Epithelial cell of esophagus (primary cell): Measurements from ENCODE around the gene LCE3E.
"Not testable (repeated sequence)": the region's sequence is repeated elsewhere in the genome, so short reads cannot be mapped to it uniquely, and the experiment has no call there.

Source experiments
- DNase-seq: peaks from one replicate; pipeline ENCODE4 v3.0.0; 2010; ENCODE audit warnings: low read depth
- H3K4me3 ChIP-seq: 2 replicates; pipeline ENCODE4 v1.5.1; 2011; ENCODE audit warnings: mild to moderate bottlenecking, low read length, control low read depth
- TF ChIP-seq, protein P1 (sequence below): IDR thresholded peaks from 2 replicates; pipeline ENCODE4 v1.5.1; 2011; ENCODE audit warnings: low read depth, mild to moderate bottlenecking, low read length, control low read depth, inconsistent platforms; ENCODE audit not compliant: insufficient read depth; ENCODE audit errors: missing control alignments

The LCE3E gene, protein sequence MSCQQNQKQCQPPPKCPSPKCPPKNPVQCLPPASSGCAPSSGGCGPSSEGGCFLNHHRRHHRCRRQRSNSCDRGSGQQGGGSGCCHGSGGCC

DNA sequence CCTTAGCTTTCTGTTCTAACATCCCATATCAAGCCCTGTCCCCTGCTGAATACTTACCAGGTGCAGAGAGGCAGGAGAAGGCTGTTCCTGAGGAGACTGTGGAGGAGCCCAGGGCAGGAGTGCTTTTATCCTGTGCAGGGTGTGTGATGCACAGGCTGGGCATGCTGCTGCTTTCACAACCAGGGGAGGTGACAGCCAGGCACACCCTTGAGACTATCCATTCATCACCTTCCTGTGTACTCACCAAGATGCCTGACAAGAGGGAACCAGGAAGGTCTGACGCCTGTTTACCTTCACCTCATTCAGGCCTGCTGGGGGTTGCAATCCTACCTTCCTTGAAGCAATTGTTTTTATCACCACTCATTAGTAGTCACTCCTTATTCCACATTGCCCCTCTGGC, at the start of gene LCE3E:
Gene LCE3E, minus strand, starts transcription at position 100 of the 400 bp plus-strand sequence. CDS start 572 bp downstream, outside the sequence.
- H3K4me3 ChIP-seq = no peak within 1 kb of the TSS
- DNase-seq = peak; percentile 98
- TF ChIP-seq, protein P1, sequence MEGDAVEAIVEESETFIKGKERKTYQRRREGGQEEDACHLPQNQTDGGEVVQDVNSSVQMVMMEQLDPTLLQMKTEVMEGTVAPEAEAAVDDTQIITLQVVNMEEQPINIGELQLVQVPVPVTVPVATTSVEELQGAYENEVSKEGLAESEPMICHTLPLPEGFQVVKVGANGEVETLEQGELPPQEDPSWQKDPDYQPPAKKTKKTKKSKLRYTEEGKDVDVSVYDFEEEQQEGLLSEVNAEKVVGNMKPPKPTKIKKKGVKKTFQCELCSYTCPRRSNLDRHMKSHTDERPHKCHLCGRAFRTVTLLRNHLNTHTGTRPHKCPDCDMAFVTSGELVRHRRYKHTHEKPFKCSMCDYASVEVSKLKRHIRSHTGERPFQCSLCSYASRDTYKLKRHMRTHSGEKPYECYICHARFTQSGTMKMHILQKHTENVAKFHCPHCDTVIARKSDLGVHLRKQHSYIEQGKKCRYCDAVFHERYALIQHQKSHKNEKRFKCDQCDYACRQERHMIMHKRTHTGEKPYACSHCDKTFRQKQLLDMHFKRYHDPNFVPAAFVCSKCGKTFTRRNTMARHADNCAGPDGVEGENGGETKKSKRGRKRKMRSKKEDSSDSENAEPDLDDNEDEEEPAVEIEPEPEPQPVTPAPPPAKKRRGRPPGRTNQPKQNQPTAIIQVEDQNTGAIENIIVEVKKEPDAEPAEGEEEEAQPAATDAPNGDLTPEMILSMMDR = no peak

DNA sequence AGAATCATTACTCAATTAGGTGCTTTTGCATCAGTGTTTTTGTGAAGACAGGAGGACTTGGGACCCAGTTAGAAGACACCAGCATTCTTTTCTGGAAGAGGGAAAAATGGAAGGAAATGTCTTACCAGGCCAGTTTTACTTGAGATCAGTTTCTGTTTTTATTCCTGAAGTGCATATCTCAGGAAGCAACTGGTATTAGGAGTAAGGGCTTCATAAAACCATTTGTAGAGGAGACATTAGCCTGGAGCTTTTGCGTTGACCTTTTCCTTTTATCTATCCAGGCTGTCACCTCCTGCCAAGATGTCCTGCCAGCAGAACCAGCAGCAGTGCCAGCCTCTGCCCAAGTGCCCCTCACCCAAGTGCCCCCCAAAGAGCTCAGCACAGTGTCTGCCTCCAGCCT, 46.9 kb upstream of the LCE3E start, which contains the start of gene LCE3B:
Gene LCE3B, plus strand, starts transcription at position 301 of the 400 bp plus-strand sequence. Its CDS starts 0 bp downstream, at position 301.
- TF ChIP-seq, protein P1 = no peak
- no peak for DNase-seq
- H3K4me3 ChIP-seq = no peak within 1 kb of the TSS

GRCh38 chr1:152599934-152600333, 33.4 kb upstream of the LCE3E start, which contains the start of gene LCE3C:
TSS of gene LCE3C (plus strand) at chr1:152600234. CDS start at chr1:152600732, 498 bp downstream.
- TF ChIP-seq, protein P1 = no peak
- no peak within 1 kb of the TSS for H3K4me3 ChIP-seq
- no peak for DNase-seq

DNA sequence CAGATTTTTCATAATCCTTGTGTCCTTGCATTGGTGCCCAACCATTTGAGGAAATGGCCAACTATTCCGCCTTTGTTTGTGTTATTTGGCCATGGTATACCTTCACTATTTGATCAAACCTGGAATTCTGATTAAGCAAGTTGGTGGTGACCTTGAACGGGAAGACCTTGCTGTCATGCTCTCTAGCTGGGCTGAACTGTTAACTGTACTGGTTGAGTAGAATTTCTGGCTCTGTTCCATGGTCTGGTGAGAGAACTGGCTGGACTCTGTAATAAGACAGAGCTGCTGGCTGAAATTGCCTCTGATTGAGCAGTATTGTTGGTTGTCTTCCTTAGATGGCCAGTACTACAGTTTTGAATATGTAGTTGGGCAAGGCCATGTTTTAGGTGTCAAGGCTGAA, 30.4 kb upstream of the LCE3E start:
- TF ChIP-seq, protein P1 = no peak
- no peak for DNase-seq
- no peak overlapping the region for H3K4me3 ChIP-seq

DNA sequence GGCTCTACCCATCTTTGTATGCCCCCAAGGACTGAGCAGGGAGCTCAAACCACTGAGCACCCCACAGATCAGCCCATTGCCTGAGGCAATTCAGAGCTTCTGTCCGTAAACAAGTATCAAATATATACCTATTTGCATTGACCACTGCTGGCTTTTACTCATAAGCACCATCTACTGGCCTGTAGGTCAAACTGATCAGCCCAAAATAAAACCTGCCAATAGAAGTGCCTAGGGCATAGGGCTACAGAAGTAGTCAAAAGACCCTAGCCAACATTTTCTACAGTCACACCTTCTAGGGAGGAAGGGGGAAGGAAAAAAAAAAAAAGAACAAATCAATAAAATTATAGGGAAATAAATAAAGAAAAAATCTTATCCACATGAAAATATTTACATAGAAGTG, 19.0 kb upstream of the LCE3E start:
- no peak overlapping the region for H3K4me3 ChIP-seq
- no peak for DNase-seq
- TF ChIP-seq, protein P1 = peak; percentile 27

GRCh38 chr1:152582647-152583046, 16.1 kb upstream of the LCE3E start:
- TF ChIP-seq, protein P1 = no peak
- H3K4me3 ChIP-seq = no peak overlapping the region
- peak; percentile 88 for DNase-seq

GRCh38 chr1:152580433-152580832, 13.9 kb upstream of the LCE3E start, which contains the start of gene LCE3D:
TSS of gene LCE3D (minus strand) at chr1:152580516. CDS start at chr1:152579936, 580 bp downstream.
- DNase-seq = peak; percentile 90
- TF ChIP-seq, protein P1 = no peak
- H3K4me3 ChIP-seq = no peak within 1 kb of the TSS

DNA sequence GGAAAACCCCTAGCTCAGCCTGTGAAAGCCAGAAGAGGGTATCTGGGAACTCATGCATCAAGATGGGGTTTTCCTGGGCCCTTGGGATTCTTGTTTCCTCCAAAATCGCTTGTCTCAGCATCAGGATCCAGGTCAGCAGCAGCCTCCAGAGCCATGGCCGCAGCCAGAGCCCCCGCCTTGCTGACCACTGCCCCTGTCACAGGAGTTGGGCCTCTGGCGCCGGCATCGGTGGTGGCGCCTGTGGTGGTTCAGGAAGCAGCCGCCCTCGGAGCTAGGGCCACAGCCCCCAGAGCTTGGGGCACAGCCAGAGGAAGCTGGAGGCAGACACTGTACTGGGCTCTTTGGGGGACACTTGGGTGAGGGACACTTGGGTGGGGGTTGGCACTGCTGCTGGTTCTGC, 12.9 kb upstream of the LCE3E start:
- H3K4me3 ChIP-seq, DNase-seq: not testable (repeated sequence)
